Endothelial cell of umbilical vein (primary cell): ENCODE data around the gene CCDC136. TPM values are rescaled to one million over a fixed set of nuclear protein-coding genes. Genes with fewer than 3 reads are reported as not detected.

Experiments
- BruUV-seq: library from RNA; stranded (reverse); fragments of 400-500 nt; replicated peaks from 2 replicates; lab custom pipeline; 2021; lab: Mats Ljungman, UMichigan
- CTCF ChIA-PET: fragments of 300-600, 350-600 bp; sonication (Branson Sonifier 250); formaldehyde crosslinking; loops from one replicate; lab custom pipeline; 2021; ENCODE audit warnings: antibody characterized with exemption, inconsistent platforms; lab: Charles Lee
- POLR2A ChIA-PET: fragments of 300-600, 350-600 bp; sonication (Branson Sonifier 250); formaldehyde crosslinking; loops from one replicate; lab custom pipeline; 2021; ENCODE audit warnings: antibody characterized with exemption, inconsistent platforms; lab: Charles Lee
- DNase-seq: peaks from one replicate; pipeline ENCODE4 v3.0.0-alpha.2; 2011; ENCODE audit warnings: low read depth, low spot score
- FAIRE-seq: peaks from 2 replicates; lab custom pipeline; 2011; peaks lifted over from hg19 to GRCh38; lab: Jason Lieb, UNC
- H2AFZ ChIP-seq: 2 replicates; pipeline ENCODE4 v1.6.0; 2012; ENCODE audit warnings: low read depth, low read length, control low read depth, inconsistent platforms
- H3K27ac ChIP-seq: 2 replicates; pipeline ENCODE4 v1.5.1; 2011; ENCODE audit warnings: low read depth, mild to moderate bottlenecking, control low read depth, low read length, moderate library complexity; ENCODE audit not compliant: insufficient read depth
- H3K27me3 ChIP-seq, 2 experiments: 2 replicates each; pipeline versions ENCODE4 v1.6.0 to v1.6.1; 2011; ENCODE audit warnings: low read length in 2 of 2, mixed read lengths in 1 of 2; ENCODE audit not compliant: control insufficient read depth in 2 of 2, insufficient read depth in 2 of 2
- H3K36me3 ChIP-seq, 2 experiments: 2 replicates in 1 of 2; 3 replicates in 1 of 2; pipeline ENCODE4 v1.5.1; 2011; ENCODE audit warnings: low read length in 2 of 2, mild to moderate bottlenecking in 1 of 2, moderate library complexity in 1 of 2; ENCODE audit not compliant: control insufficient read depth in 2 of 2, insufficient read depth in 2 of 2; ENCODE audit errors: extremely low read depth in 1 of 2
- H3K4me1 ChIP-seq: 3 replicates; pipeline ENCODE4 v1.5.1; 2011; ENCODE audit warnings: mild to moderate bottlenecking, low read length; ENCODE audit not compliant: control insufficient read depth, insufficient read depth; ENCODE audit errors: extremely low read depth
- H3K4me2 ChIP-seq: 2 replicates; pipeline ENCODE4 v1.6.1; 2011; ENCODE audit warnings: low read length, control low read depth, mixed read lengths; ENCODE audit not compliant: insufficient read depth
- H3K4me3 ChIP-seq, 3 experiments: fragments of 200-600 bp in 1 of 3; sonication (generic), shearing (Covaris generic) in 1 of 3; replicated peaks in 1 of 3; 2 replicates each; pipeline ENCODE4 v1.5.1; 2011 to 2016; ENCODE audit warnings: control low read depth in 3 of 3, low read length in 3 of 3, mild to moderate bottlenecking in 2 of 3, inconsistent platforms in 1 of 3, low read depth in 1 of 3, moderate library complexity in 1 of 3; ENCODE audit not compliant: insufficient read depth in 1 of 3
- H3K79me2 ChIP-seq: 2 replicates; pipeline ENCODE4 v1.6.0; 2012; ENCODE audit warnings: low read length, inconsistent platforms; ENCODE audit not compliant: control insufficient read depth, insufficient read depth
- H3K9ac ChIP-seq: replicated peaks from 2 replicates; pipeline ENCODE3; 2011; ENCODE audit warnings: low read length, control low read depth; ENCODE audit not compliant: insufficient read depth; ENCODE audit errors: extremely low read depth
- H3K9me1 ChIP-seq: replicated peaks from 3 replicates; pipeline ENCODE4 v1.6.0; 2011; ENCODE audit warnings: mild to moderate bottlenecking, low read length; ENCODE audit not compliant: control insufficient read depth, insufficient read depth; ENCODE audit errors: extremely low read depth
- H3K9me3 ChIP-seq: replicated peaks from 2 replicates; pipeline ENCODE4 v1.5.1; 2012; ENCODE audit warnings: low read length, inconsistent platforms; ENCODE audit not compliant: control insufficient read depth, insufficient read depth
- H4K20me1 ChIP-seq: replicated peaks from 2 replicates; pipeline ENCODE3; 2011; ENCODE audit warnings: mild to moderate bottlenecking, low read length; ENCODE audit not compliant: control insufficient read depth, insufficient read depth; ENCODE audit errors: extremely low read depth
- CTCF ChIP-seq, 2 donors: IDR thresholded peaks; 1 replicate in 1 of 2; 2 replicates in 1 of 2; pipeline ENCODE4 v1.5.1; 2011; ENCODE audit warnings: low read length in 2 of 2, mild to moderate bottlenecking in 2 of 2, moderate library complexity in 2 of 2, control low read depth in 1 of 2, inconsistent platforms in 1 of 2, low read depth in 1 of 2; ENCODE audit not compliant: insufficient read depth in 1 of 2; ENCODE audit errors: extremely low read depth in 1 of 2
- JUN ChIP-seq: IDR thresholded peaks from 2 replicates; pipeline ENCODE4 v1.6.1; 2011; ENCODE audit warnings: borderline replicate concordance, low read depth; ENCODE audit not compliant: insufficient read length, insufficient read depth
- dilution Hi-C: fragments of 300-500 bp; cut with MboI; formaldehyde crosslinking; loops from one replicate; pipeline ENCODE4 v1.15.0; 2019; ENCODE audit warnings: low sequenced_read_pairs; ENCODE audit not compliant: extremely low pct_ligation_motif_present
- intact Hi-C: fragments of 100-400 bp; cut with micrococcal nuclease; formaldehyde crosslinking; loops from one replicate; pipeline ENCODE4 v1.10.0; 2022
- polyA plus RNA-seq, 4 experiments: library from polyadenylated mRNA; depleted of rRNA in 3 of 4; stranded (reverse) in 3 of 4; unstranded in 1 of 4; fragments of >200 nt; gene quantifications; 2 replicates each; pipeline versions ENCODE4 v1.2.1 to v1.2.3, GENCODE V29; 2011 to 2012; ENCODE audit warnings: missing spikeins in 1 of 4
- total RNA-seq: library from RNA; stranded (reverse); gene quantifications from 2 replicates; pipeline ENCODE4 v1.2.3, GENCODE V29; 2021

The CCDC136 gene
- total and polyA plus RNA-seq, 2 donors (not counting 3 experiments of a cell fraction or from before 2014, with no cell fraction given): 1.8 to 3.3 TPM

DNA sequence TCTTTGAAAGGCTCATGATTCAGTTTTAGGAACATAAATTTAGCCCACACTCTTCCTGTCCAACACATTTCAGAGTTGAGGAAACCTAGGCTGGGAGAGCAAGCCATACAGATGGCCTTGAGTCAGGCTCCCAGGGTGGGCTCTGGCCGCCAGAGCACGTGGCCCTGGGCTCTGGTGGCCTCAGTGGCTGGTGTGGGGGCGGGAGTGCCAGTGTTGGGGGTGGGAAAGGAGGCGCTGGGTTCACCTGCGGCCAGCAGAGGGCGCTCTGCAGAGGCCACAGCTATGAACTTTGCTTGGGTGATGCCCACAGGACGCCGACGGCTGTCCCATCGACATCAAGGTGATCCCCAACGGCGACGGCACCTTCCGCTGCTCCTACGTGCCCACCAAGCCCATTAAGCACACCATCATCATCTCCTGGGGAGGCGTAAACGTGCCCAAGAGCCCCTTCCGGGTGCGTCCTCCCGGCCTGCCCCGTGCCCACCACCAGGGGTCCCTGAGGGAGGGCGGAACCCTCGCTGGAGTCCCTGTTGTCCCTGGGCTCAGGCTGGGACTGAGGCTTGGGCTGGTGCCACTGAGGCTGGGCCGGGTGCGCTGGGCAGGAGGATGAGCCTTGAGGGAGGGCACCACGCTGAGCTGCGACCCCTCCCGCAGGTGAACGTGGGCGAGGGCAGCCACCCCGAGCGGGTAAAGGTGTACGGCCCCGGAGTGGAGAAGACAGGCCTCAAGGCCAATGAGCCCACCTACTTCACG lies 50.3 kb downstream of the CCDC136 start:
- Histone ChIP-seq H3K4me3 (no peak overlapping the region), H3K9me1 (no peaks in the 10 kb centered on the region), H3K27ac (no peak overlapping the region), H4K20me1 (no peaks in the 10 kb centered on the region), H2AFZ (no peak overlapping the region), H3K9ac (no peak overlapping the region), H3K79me2 (no peaks in the 10 kb centered on the region), H3K4me1 (no peaks in the 10 kb centered on the region), H3K9me3 (no peaks in the 10 kb centered on the region), H3K36me3 (peaks cover 12 to 82% of the 10 kb centered on the region in 2 experiments), H3K27me3 (no peaks in the 10 kb centered on the region), H3K4me2 (no peak overlapping the region)
- BruUV-seq: no TSS peak
- ChIA-PET POLR2A (interaction anchor here (1.4 kb wide), 1 partner anchor 8 kb away, joined by 4 read pairs; no protein-coding TSS in a partner anchor), CTCF (interaction anchor here (0.6 to 2.0 kb wide), 18 partner anchors 10 to 110 kb away, joined by 3 to 48 read pairs (median 3); partner anchors contain the start of gene ATP6V1F)
- dilution Hi-C loops: no loop called here
- TF ChIP-seq CTCF (IDR thresholded peaks at IDR 0.05; ENCODE audit: extremely low read depth in 1 of 2, insufficient read depth in 1 of 2, low read depth in 1 of 2, low read length in 2 of 2) (peak; percentile 58 to 86), JUN (no peak)
- no peak for FAIRE-seq
- intact Hi-C loops: loop anchor here (1.0 kb wide), 1 partner anchor 38 kb away; no protein-coding TSS in a partner anchor
- peak; percentile 41 for DNase-seq
